Measurements from ENCODE around the gene SMAD6.

- TF ChIP-seq POLR2A (IDR thresholded peaks at IDR 0.05) = no peak
- no peak for TF ChIP-seq CTCF (IDR thresholded peaks at IDR 0.05)
These were observed 46.0 kb upstream of the SMAD6 start for GRCh38 chr15:66655997-66656396.
